CD14-positive monocyte (primary cell): ENCODE data around the gene DNAI1. TPM values are rescaled to one million over a fixed set of nuclear protein-coding genes. Genes with fewer than 3 reads are reported as not detected.

ENCODE experiments used
- DNase-seq, 3 donors: peaks; one replicate each; pipeline ENCODE4 v3.0.0-alpha.2; 2011 to 2022
- H2AFZ ChIP-seq: 2 replicates; pipeline ENCODE4 v1.6.0; 2012; ENCODE audit warnings: mild to moderate bottlenecking, low read depth, low read length, inconsistent platforms; ENCODE audit not compliant: insufficient read depth, poor library complexity, severe bottlenecking
- H3K27ac ChIP-seq, 2 donors: 1 replicate in 1 of 2; 2 replicates in 1 of 2; pipeline ENCODE4 v1.5.1; 2012 to 2013; ENCODE audit warnings: low read length in 2 of 2, control low read depth in 1 of 2, inconsistent platforms in 1 of 2, low read depth in 1 of 2, mild to moderate bottlenecking in 1 of 2
- H3K27me3 ChIP-seq, 2 donors: one replicate each; pipeline versions ENCODE4 v1.6.0 to v1.6.1; 2011 to 2013; ENCODE audit warnings: low read length in 2 of 2; ENCODE audit not compliant: control insufficient read depth in 2 of 2, insufficient read depth in 2 of 2
- H3K36me3 ChIP-seq, 2 donors: replicated peaks in 1 of 2; 1 replicate in 1 of 2; 2 replicates in 1 of 2; pipeline versions ENCODE4 v1.5.1 to v1.6.1; 2012 to 2013; ENCODE audit warnings: low read length in 2 of 2, control low read depth in 1 of 2, inconsistent platforms in 1 of 2, mild to moderate bottlenecking in 1 of 2; ENCODE audit not compliant: insufficient read depth in 2 of 2, control insufficient read depth in 1 of 2
- H3K4me1 ChIP-seq, 2 donors: 1 replicate in 1 of 2; 2 replicates in 1 of 2; pipeline versions ENCODE4 v1.5.1 to v1.6.1; 2012 to 2013; ENCODE audit warnings: low read length in 2 of 2, control low read depth in 1 of 2, inconsistent platforms in 1 of 2, mild to moderate bottlenecking in 1 of 2, moderate library complexity in 1 of 2; ENCODE audit not compliant: insufficient read depth in 2 of 2, control insufficient read depth in 1 of 2
- H3K4me2 ChIP-seq: replicated peaks from 2 replicates; pipeline ENCODE3; 2012; ENCODE audit warnings: low read length, moderate library complexity, mild to moderate bottlenecking; ENCODE audit not compliant: poor library complexity, severe bottlenecking; ENCODE audit errors: extremely low read depth
- H3K4me3 ChIP-seq, 3 experiments: fragments of 200-600 bp in 1 of 3; sonication (generic) in 1 of 3; replicated peaks in 1 of 3; 1 replicate in 2 of 3; 2 replicates in 1 of 3; pipeline ENCODE4 v1.5.1; 2011 to 2013; ENCODE audit warnings: low read length in 3 of 3, mild to moderate bottlenecking in 3 of 3, control low read depth in 2 of 3, low read depth in 2 of 3, inconsistent platforms in 1 of 3, moderate library complexity in 1 of 3
- H3K79me2 ChIP-seq: 2 replicates; pipeline ENCODE4 v1.6.0; 2012; ENCODE audit warnings: mild to moderate bottlenecking, control low read depth, inconsistent platforms, low read length, moderate library complexity; ENCODE audit not compliant: insufficient read depth
- H3K9ac ChIP-seq: 2 replicates; pipeline ENCODE4 v1.6.0; 2017; ENCODE audit warnings: low read length, mild to moderate bottlenecking; ENCODE audit not compliant: insufficient read depth, poor library complexity, severe bottlenecking
- H3K9me3 ChIP-seq, 2 donors: replicated peaks in 1 of 2; 1 replicate in 1 of 2; 2 replicates in 1 of 2; pipeline versions ENCODE4 v1.5.1 to v1.6.1; 2012 to 2013; ENCODE audit warnings: low read length in 2 of 2, control low read depth in 1 of 2; ENCODE audit not compliant: control insufficient read depth in 1 of 2, insufficient read depth in 1 of 2
- H4K20me1 ChIP-seq: 2 replicates; pipeline ENCODE4 v1.6.0; 2012; ENCODE audit warnings: mild to moderate bottlenecking, low read length, control low read depth, moderate library complexity; ENCODE audit not compliant: insufficient read depth
- H3K27ac Mint-ChIP-seq, 7 donors: one replicate each; pipeline ENCODE4 v1.8.0; 2020; ENCODE audit warnings: mild to moderate bottlenecking in 7 of 7, mixed read lengths in 7 of 7, moderate library complexity in 6 of 7, inconsistent platforms in 2 of 7
- H3K27me3 Mint-ChIP-seq, 3 donors: one replicate each; pipeline ENCODE4 v1.8.0; 2021 to 2022; ENCODE audit warnings: low read depth in 3 of 3, mild to moderate bottlenecking in 3 of 3, mixed read lengths in 3 of 3, moderate library complexity in 3 of 3, inconsistent platforms in 1 of 3
- H3K36me3 Mint-ChIP-seq, 2 donors: one replicate each; pipeline ENCODE4 v1.8.0; 2020; ENCODE audit warnings: mixed read lengths in 2 of 2, inconsistent platforms in 1 of 2, mild to moderate bottlenecking in 1 of 2
- H3K4me1 Mint-ChIP-seq: one replicate; pipeline ENCODE4 v1.8.0; 2020; ENCODE audit warnings: mild to moderate bottlenecking, mixed read lengths
- H3K4me3 Mint-ChIP-seq, 2 donors: one replicate each; pipeline ENCODE4 v1.8.0; 2020; ENCODE audit warnings: mild to moderate bottlenecking in 2 of 2, mixed read lengths in 2 of 2, moderate library complexity in 1 of 2
- H3K9me3 Mint-ChIP-seq, 7 donors: one replicate each; pipeline ENCODE4 v1.8.0; 2020 to 2022; ENCODE audit warnings: mixed read lengths in 7 of 7, mild to moderate bottlenecking in 6 of 7, moderate library complexity in 6 of 7, inconsistent platforms in 2 of 7
- CTCF ChIP-seq: fragments of 200-600 bp; IDR thresholded peaks from one replicate; pipeline ENCODE4 v1.8.0; 2022; ENCODE audit warnings: antibody characterized with exemption, mild to moderate bottlenecking
- WGBS: methylation state at CpG from one replicate; pipeline ENCODE4 v1.1.5; 2013; ENCODE audit warnings: missing lambda C conversion rate; ENCODE audit not compliant: insufficient coverage; 5-methylcytosine and 5-hydroxymethylcytosine counted together
- intact Hi-C, 2 donors: fragments of 100-400 bp; cut with micrococcal nuclease; formaldehyde crosslinking; loops; one replicate each; pipeline versions ENCODE4 v1.15.0 to v1.15.1; 2023
- polyA plus RNA-seq, 3 donors: library from polyadenylated mRNA; depleted of rRNA in 1 of 3; unstranded in 2 of 3; stranded (reverse) in 1 of 3; fragments of 300-500 nt in 2 of 3; fragments of >200 nt in 1 of 3; fragmentation: Illumina TruSeq in 2 of 3; gene quantifications; 1 replicate in 2 of 3; 2 replicates in 1 of 3; pipeline ENCODE4 v1.2.3, GENCODE V29; 2012 to 2021

DNAI1 gene
- polyA plus RNA-seq, 3 donors, result not detected

DNA sequence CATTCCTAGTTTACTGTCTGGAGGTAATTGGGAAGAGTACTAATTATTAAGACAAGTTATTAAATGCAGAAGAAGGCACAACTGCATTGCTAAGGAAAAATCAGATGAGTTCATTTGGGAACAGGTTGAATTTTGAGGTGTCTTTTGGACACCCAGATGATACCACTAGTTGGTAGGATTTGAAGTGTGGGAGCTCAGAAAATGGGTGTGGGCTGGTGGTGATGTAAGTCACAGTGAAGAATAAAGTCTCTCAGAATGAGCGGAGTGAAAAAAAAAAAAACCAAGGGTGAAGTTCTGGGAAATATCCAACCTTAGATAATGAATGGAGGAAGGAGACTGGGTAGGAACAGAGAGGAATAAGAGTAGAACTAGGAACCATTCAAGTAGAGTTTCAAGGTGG, 46.3 kb upstream of the DNAI1 start:
- DNase-seq, result no peak
- Histone ChIP-seq H3K79me2 (no peaks in the 10 kb centered on the region), H3K9me3 (no peaks in the 10 kb centered on the region), H3K4me1 (no peaks in the 10 kb centered on the region), H3K4me3 (no peak overlapping the region), H3K9ac (no peak overlapping the region), H3K27me3 (no peaks in the 10 kb centered on the region), H2AFZ (no peak overlapping the region), H4K20me1 (peaks cover 11% of the 10 kb centered on the region), H3K4me2 (no peak overlapping the region), H3K27ac (no peak overlapping the region), H3K36me3 (no peaks in the 10 kb centered on the region)
- intact Hi-C loops, result no loop called here
- WGBS, result no CpG with 5 or more reads among the region's 1 CpG
- no peak overlapping the region for H3K4me3 Mint-ChIP-seq
- H3K9me3 Mint-ChIP-seq, result no peaks in the 10 kb centered on the region
- H3K4me1 Mint-ChIP-seq, result peaks cover 4% of the 10 kb centered on the region
- no peaks in the 10 kb centered on the region for H3K36me3 Mint-ChIP-seq
- TF ChIP-seq CTCF, result no peak
- peaks cover 0 to 2% (median 1%) of the 10 kb centered on the region in 3 donors for H3K27me3 Mint-ChIP-seq
- no peak overlapping the region for H3K27ac Mint-ChIP-seq

DNA sequence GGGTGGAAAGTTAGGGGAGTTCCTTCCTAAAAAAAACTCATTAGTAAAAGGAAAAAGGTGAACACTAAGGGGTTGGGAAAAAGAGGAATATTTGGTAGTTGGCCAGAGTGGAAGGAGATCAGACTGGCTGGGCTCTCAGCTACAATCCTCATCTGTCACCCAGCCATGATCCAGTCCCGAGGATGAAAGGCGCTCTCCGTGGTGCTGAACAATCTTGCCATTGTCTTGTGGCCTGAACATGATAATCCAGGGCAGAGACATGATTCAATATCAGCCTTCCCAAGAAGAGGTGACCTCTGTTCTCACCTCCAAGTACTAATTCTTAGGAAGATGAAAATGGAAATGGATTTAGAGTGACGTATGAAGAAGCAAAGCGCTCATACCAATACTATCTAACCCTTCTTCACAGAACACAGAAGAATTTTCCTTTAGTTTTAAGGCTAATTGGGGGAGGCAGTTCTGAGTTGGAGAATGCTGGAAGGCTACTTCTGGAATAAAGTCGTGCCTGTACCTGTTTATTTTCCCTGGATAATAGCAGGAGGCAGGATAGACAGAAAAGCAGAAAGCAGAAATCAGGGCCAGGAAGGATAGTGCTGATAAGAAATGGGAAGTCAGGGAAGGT, 45.3 kb upstream of the DNAI1 start:
- no peak overlapping the region for H3K27ac ChIP-seq
- H4K20me1 ChIP-seq, result peaks cover 11% of the 10 kb centered on the region
- H3K4me2 ChIP-seq, result no peak overlapping the region
- H2AFZ ChIP-seq, result no peak overlapping the region
- H3K9me3 ChIP-seq, result no peaks in the 10 kb centered on the region
- no peak overlapping the region for H3K9ac ChIP-seq
- intact Hi-C loops, result no loop called here
- 10% methylated on average over 2 of the region's 6 CpGs for WGBS
- H3K27me3 ChIP-seq, result no peaks in the 10 kb centered on the region
- no peak for DNase-seq
- Mint-ChIP-seq H3K27me3 (peaks cover 0 to 2% (median 1%) of the 10 kb centered on the region in 3 donors), H3K4me3 (no peak overlapping the region), H3K27ac (no peak overlapping the region), H3K36me3 (no peaks in the 10 kb centered on the region), H3K4me1 (no peaks in the 10 kb centered on the region), H3K9me3 (no peaks in the 10 kb centered on the region)
- no peaks in the 10 kb centered on the region for H3K4me1 ChIP-seq
- H3K79me2 ChIP-seq, result no peaks in the 10 kb centered on the region
- no peaks in the 10 kb centered on the region for H3K36me3 ChIP-seq
- no peak for TF ChIP-seq CTCF
- H3K4me3 ChIP-seq, result no peak overlapping the region
